GM18873 (cell line): ENCODE data around the gene CARD11.

Experiments used
- ATAC-seq: cut with Tn5 transposase; IDR thresholded peaks from one replicate; pipeline ENCODE4 v1.9.1; 2021; ENCODE audit warnings: mild to moderate bottlenecking, moderate library complexity, moderate number of reproducible peaks; ENCODE audit not compliant: unreplicated experiment, low FRiP score

The CARD11 gene

DNA sequence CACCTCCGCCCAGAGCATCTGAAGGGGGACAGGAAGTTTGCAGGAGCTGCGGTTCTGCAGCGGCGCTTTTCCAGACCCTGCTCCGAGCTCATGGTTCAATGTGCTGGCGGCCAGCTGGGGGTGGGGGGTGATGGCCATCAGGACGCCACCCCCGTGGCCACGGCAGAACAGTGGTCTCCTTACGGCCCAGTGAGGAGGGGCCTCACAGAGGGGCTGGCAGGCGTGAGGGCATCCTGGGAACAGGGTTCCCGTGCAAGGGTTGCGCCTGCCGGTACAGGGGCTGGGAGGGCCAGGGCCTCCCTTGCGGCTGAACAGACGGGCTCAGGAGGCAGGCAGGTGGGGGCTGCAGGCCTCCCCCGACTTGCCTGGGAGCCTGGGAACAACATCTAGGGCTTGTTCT lies 160.6 kb downstream of the CARD11 start:
- ATAC-seq: no peak

DNA sequence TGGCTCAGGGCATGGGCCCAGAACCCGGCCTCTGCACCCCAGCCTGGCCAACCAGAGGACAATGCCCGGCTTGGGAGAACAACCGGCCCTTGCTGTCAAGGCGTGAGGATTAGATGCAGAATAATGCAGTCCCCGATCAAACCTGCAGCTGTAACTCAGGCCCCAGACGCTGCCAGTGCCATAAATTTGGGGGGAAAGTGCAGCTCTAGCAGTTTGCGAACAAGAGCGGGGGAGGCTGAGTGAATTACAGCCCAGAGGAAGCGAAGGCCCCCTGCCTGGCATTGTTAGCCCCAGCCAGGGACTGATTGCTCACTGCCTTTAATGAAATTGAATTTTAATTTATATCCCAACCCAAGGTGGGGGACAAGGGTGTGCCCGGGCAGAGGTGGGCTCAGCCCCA lies 161.6 kb downstream of the CARD11 start:
- no peak for ATAC-seq

DNA sequence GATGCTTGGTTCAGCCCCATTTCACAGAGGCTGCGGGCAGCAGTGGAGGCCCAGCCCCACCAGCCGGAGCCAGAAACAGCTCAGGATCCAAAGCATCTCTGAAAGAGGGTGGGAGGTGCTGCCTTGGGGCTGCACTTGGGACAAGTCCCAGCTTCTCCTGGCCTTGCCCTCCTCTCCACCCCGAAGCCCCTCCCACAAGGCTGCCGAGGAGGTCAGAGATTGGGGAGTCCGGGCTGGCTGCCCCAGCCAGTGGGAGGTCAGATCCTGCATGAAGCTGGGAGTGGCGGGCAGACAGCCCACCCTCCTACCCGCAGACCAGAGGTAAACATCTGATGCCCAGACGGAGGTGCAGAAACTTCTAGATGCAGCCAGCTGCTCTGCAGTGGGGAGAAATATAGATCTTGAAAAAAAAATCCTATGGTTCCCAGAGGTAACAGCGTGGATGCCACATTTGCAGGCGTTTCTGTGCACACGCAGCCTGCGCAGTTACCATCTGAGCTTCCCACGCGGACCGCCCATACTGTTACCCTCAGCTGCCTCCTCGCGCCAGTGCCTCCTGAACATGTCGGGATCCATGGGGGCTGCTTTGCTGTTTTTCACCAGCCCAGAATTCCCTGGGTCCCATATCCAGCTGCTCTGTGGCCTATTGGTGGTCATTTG lies 162.7 kb downstream of the CARD11 start:
- no peak for ATAC-seq

DNA sequence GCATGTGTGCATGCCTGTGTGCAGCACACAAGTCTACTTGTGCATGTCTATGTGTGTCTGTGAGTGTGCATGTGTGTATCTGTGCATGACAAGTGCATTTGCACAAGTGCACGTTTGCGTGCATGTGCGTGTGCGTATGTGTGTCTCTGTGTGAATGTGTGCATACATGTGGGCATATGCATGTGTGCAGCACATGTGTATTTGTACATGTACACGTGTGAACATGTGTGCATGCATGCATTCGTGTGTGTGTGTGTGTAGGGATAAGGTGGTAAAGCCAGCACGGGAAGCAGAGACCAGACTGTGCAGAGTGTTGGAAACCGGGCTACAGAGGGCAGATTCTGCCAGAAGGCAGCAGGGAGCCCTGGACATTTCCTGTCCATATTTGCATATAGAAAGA lies 163.6 kb downstream of the CARD11 start:
- ATAC-seq: no peak

DNA sequence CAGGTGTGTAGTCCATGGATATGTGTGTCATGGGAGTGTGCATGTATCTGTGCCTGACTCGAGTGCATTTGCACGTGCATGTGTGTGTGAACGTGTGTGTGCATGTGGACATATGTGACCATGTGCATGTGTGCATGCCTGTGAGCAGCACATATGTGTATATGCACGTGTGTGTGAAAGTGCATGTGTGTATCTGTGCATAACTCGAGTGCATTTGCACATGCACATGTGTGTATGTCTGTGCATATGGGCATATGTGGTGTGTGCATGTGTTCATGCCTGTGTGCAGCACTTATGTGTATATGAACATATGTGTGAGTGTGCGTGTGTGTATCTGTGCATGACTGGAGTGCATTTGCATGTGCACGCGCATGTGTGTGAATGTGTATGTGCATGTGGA lies 164.3 kb downstream of the CARD11 start:
- ATAC-seq: no peak

DNA sequence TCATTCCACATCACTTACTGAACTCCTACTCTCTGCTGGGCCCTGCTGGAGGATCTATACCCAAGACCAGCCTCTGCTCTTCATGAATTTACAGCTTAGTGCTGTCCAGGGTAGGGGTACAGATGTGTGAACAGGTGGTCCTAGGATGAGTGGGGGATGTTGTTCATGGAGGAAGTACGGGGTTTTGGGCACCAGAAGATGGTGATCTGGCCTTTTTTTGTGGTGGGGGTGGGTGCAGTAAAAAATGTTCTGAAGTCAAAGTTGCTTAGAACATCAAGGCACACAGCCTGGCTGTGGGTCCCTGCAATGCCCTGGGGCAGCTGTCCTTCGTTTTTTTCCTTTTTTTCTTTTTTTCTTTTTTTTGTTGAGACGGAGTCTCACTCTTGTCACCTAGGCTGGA lies 165.4 kb downstream of the CARD11 start:
- ATAC-seq: no peak

DNA sequence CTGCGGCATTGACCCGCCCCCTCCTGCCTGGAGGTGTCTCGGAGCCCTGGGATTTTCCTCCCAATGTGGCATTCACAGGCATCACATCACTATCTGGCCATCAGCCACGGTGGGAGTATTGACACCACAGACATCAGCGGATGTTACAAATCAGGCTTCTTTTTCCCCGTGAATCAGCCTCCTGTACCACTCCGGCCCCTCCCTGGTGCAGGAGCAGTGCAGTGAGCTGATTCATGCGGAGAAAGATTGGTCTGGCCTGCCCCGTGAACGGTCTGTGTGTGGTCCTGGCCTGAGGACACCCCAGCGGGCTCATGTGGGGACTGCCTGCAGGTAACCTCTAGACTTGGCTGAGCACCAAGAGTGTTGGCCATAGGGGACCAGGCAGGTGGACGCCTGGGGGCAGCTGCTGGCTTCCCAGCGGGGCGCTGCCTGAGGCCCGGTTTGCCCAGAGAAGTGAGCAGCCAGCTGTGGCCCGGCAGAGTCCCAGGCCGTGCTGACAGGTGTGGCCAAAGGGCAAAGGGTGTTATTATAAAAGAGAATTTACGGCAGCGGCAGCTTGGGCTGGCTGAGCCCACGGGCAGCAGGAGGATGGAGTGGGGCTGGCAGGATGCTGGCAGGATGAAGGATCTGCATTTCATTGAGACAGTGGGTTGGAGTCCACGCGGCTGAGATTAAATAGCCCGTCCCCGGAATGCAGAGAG lies 167.5 kb downstream of the CARD11 start:
- ATAC-seq: no peak

DNA sequence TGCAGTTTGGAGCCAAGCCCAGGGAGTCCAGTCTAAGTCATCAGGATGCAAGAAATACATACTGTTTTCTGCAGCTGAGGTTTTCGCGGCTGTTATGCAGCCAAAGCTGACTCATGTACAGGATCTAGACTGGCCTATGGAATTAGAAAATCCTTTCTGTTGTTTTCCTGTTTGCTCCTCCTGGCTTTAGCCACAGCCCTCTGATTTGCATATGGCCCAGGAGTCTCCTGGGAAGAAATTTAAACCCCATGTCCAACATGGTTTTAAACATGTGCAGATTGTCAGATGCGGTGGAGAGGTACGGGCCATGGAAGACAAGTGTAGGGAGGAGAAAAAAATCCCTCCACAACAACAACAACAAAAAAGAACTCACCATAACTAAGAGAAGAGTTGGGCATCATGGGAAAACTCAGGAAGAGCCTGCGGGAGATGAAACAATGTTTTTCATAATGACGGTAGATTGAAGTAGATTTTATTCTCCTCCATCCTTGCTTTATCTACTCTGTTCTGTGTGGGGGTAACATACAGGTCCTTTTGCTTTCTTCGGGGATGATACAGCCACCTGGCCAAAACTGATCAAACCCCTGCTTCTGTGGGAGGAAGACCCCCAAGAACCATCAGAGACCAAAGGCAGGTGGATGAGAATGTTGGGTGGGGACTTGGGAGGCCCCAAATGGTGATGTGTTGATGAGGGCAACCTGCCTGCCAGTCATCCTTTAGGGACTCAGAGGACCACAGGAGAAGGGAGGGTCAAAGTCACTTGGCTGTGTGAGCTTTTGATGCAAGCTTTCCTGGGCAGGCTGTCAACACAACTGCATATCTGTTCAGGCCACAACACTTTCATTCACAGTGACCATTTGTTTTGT lies 169.7 kb downstream of the CARD11 start:
- no peak for ATAC-seq

DNA sequence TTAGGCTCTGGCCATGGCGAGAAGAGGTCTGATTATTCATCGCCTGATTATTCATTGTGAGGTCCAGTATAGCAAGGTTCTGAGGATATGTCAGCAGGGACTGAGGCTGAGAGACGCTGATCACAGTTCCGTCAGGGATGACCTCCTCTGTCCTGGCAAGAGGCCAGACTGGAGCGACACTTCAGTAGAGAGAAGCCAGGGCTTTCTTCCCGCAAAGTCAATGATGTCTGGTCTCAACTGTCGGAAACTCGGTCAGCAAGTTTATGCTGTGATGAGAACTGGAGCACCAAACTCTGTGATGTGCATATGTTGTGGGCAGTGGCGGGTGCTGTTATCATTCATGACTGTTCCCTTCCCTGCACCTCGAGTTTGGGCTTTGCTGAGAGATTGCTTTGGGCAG lies 170.5 kb downstream of the CARD11 start:
- no peak for ATAC-seq

DNA sequence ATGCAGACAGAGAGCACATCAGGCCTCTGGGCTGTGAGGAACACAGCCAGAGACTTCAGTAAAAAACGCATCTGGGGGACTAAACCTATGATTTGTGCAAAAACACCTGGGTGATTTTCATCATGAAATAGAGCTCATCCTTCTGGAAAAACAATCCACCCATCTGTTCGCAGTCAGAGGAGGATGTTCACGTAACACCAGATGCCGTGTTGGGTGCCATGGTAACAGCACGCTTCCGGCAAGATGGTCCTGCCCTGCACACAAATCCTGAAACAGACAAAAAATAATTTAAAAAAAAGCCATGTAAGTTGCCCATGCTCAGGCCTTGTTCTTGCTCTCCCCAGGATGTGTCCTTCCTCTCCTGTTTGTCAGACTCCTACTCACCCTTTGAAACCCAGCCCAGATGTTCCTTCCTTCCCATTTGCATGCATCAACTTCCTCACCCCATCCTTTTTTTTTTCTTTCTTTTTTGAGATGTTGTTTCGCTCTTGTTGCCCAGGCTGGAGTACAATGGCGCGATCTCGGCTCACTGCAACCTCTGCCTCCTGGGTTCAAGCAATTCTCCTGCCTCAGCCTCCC lies 171.3 kb downstream of the CARD11 start:
- no peak for ATAC-seq

DNA sequence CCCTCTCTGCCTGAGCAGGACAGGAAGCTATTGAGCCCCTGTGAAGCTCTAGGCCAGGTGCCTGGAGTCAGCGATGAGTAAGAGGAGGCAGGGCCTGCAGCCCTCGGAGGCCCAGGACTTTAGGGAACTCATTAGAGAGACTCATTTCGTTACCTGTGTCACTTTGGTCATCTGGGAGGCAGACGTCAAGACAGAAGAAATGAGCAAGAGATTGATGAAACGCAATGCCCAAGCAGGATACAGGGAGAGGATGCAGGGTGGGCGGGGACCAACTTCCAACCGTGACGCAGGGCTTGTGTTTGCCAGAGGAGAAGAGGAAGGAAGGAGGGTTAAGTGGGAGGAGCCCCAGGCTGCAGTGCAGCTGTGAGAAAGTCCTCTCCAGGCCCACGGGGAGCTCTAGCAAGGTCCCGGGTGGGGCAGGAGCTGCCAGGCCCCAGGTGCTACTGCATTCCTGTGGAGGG lies 173.2 kb downstream of the CARD11 start:
- ATAC-seq: no peak

DNA sequence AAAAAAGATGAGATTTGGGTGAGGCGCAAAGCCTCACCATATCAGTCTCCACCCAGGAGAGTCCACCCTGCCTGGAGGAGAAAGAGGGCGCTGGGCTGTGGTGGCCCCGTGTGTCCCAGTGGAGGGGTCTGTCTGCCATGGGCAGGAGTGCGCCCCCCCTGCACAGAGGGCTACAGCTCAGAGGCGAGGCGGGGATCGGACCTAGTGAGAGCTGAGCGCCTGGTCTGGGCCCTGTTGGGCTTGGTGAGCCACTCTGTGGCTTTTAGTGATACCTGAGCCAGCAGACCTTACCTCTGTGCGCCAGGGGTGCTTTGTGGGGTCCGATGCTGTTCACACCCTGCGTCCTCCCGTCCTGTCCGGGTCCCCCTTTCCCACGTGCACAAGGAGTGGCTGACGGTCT lies 173.7 kb downstream of the CARD11 start:
- no peak for ATAC-seq

DNA sequence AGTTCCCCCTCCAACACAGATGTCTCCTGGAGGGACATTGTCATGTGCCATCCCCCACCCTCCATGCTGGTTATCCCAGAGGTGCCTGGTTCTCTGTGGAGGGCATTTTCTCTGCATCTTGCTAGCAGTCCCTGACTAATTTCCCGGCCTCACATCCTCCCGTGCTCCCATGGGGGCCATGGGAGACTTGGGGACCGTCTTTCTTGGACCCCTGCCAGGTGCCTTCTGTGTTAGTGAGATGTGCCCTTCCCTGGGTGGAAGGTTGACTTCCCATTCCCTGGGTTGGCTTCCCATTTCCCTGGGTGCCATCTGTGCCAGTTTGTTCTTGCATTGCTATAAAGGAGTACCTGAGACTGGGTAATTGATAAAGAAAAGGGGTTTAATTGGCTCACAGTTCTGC lies 177.1 kb downstream of the CARD11 start:
- no peak for ATAC-seq

DNA sequence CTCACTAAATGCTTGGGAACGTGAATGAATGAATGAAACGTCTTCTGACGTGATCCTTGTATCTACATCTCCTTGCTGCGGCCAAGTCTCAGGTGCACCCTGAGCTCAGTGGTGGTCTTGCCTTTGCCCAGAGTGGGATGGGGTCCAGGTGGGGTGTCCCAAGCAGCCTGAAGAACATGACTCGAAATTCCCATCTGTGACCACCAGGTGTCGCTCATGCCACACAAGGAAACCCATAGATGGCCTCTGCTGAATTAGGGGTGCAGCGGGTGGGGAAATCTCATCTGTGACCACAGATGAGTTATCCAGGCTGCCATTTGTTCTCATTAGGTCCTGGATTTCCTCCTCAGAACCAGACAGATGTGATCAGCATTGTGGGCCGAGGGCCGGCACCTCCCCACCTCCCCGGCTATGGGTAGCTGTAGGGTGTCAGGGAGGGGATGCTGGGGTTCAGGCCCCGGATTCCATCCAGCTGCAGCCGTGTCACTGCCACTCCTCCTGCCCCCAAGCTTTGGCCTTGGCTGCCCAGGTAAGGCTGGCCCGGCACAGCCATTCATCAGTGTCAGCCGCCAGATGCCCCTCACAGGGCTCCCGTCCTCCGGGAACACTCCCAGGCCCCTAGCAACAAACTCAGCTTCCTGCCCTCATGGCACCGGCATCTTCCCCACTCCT lies 178.5 kb downstream of the CARD11 start:
- ATAC-seq: no peak

DNA sequence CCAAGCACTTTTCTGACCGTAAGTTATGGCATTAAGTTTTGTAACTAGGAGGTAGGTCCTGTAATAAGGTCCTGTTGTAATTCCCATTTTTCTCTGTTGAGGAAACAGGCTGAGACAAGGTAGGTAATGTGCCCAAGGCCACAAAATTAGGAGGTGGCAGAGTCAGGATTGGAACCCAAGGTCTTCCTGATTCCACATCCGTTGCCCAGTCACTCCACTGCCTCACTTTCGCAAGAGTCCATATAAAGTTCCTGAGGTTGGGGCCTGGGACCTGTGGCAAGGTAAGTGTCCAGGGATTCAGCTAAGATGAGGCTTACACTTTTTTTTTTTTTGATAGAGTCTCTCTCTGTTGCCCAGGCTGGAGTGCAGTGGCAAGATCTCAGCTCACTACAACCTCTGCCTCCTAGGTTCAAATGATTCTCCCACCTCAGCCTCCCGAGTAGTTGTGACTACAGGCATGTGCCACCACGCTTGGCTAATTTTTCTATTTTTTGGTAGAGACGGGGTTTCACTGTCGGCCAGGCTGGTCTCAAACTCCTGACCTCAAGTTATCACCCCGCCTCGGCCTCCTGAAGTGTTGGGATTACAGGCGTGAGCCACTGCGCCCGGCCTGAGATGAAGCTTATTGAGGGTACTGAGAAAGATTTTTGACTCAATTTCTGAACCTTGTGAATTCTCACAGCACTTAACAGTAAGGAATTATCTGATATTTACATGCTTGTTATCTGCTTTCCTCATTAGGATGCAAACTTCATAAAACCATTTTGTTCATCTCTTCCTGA lies 179.3 kb downstream of the CARD11 start:
- no peak for ATAC-seq

DNA sequence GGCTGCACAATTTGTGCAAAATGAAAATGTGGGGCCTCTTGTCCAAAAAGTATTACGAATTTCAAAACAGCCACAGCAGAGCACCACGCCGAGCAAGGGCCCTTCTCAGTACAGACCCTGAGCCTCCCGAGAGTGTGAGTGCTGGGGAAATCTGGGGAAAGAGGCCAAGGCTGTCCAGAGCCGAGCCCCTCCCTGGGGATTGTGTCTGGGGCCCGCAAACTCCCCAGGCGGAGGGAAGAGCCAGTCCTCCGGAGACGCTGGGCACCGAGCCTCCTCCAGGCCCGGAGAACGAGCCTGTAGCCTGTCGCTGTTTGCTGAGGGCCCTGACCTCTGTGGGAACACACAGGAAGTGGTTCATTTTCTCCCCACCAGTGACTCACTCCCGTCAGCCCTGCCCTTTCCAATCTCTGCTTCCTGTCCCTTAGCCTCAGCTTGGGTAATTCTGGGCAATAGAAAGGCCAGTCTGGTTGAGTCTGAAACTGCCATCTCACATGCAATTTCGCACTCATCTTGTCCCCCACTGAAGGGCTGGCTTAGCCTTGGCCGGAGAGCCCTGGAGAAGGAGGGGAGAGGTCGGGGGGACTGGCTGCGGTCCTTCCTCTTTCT lies 180.1 kb downstream of the CARD11 start:
- ATAC-seq: peak; percentile 95

DNA sequence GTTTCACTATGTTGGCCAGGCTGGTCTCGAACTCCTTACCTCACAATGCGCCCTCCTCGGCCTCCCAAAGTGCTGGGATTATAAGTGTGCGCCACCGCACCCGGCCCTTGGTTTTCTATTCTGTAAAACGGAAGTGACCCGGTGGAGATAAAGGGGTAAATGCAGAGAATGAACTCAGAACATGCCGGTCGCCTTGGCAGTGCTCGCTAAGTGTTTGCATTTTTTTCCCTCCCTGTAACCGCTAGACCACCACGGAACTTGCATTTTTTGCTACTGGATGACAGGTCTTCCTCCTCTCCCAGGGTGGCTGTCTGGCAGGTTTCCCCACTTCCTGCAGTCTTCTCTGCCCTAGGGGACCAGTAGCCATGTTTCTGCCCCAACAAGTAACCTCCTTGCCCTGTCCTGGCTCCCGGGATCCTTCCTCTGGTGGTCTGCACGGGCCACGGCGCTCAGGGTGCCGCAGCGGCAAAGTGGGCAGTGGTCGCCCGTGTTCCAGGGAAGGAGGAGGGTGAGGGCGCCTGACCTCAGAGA lies 180.8 kb downstream of the CARD11 start:
- no peak for ATAC-seq

DNA sequence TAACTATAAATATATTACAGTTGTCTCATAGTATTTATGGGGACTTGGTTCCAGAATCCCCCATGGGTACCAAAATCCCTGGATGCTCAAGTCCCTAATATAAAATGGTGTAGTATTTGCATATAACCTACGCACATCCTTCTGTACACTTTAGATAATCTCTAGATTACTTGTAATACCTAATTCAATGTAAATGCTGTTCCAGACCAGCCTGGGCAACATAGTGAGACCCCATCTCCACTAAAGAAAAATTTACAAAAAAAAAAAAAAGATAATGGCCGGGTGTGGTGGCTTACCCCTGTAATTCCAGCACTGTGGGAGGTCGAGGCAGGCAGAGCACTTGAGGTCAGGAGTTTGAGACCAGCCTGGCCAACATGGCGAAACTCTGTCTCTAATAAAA lies 182.2 kb downstream of the CARD11 start:
- no peak for ATAC-seq

DNA sequence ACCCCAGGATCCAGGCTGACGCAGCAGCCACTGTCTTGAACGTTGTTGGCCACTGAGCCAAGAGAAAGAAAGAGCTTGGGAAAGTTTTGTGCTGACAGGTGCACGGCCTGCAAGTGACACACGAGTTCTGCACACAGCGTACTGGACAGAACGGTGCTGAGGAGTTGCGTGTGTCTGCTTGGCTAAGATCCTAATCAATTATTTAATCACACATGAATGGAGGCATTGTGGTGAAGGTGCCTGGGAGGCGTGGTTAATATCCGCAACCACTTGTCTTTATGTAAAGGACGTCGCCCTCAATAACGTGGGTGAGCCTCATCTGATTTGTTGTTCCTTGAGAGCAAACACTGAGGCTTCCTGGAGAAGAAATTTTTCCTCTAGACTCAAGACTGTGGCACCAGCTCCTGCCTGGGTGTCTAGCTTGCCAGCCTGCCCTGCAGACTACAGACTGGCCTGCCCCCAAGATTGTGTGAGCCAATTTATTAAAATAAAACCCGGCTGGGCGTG lies 183.0 kb downstream of the CARD11 start:
- ATAC-seq: no peak
